Measurements from ENCODE around the gene TANGO2.

TANGO2 gene

GRCh38 chr22:20114506-20115475 lies 93.9 kb downstream of the TANGO2 start:
- peaks cover 8 to 10% of the 10 kb centered on the region in 2 donors for H3K4me1 ChIP-seq (ENCODE audit: control insufficient read depth in 2 of 2, insufficient read depth in 1 of 2, low read depth in 1 of 2, low read length in 2 of 2)
- no peak overlapping the region for H2AK5ac ChIP-seq (ENCODE audit: low read depth, low read length)
- DNase-seq (ENCODE audit: low spot score) = no peak
- H3K27ac ChIP-seq (replicated peaks; ENCODE audit: low read length) = no peak overlapping the region
- no peak overlapping the region for H2AFZ ChIP-seq (ENCODE audit: low read length)
- H3K23ac ChIP-seq (ENCODE audit: low read depth, low read length, poor library complexity) = peak overlapping the region; percentile 83
- H3K4me2 ChIP-seq (ENCODE audit: insufficient read depth, low read length, poor library complexity, severe bottlenecking) = no peak overlapping the region
- H2BK12ac ChIP-seq (ENCODE audit: low read length) = peak overlapping the region; percentile 46
- no peaks in the 10 kb centered on the region for H3K9me3 ChIP-seq (replicated peaks in 1 of 2; ENCODE audit: control insufficient read depth in 2 of 2, insufficient read depth in 1 of 2, low read depth in 1 of 2, low read length in 2 of 2)
- H3K4ac ChIP-seq (ENCODE audit: low read length) = no peak overlapping the region
- H3K79me1 ChIP-seq (ENCODE audit: low read depth, low read length) = peaks cover 31% of the 10 kb centered on the region
- no peaks in the 10 kb centered on the region for H3K27me3 ChIP-seq (ENCODE audit: control insufficient read depth in 3 of 3, insufficient read depth in 3 of 3, low read depth in 1 of 3, low read length in 3 of 3)
- H3K14ac ChIP-seq (ENCODE audit: low read length) = no peak overlapping the region
- no peak overlapping the region for H4K91ac ChIP-seq (ENCODE audit: low read depth, low read length, poor library complexity)
- H2BK120ac ChIP-seq (ENCODE audit: low read depth, low read length) = no peak overlapping the region
- H3K18ac ChIP-seq (ENCODE audit: low read length) = no peak overlapping the region
- H3K36me3 ChIP-seq (replicated peaks in 1 of 2; ENCODE audit: control insufficient read depth in 2 of 2, insufficient read depth in 2 of 2, low read length in 2 of 2) = peaks cover 59 to 78% of the 10 kb centered on the region in 2 donors
- H3K4me3 ChIP-seq (ENCODE audit: low read length in 2 of 2) = peak overlapping the region in 1 of 2 donors; percentile 91
- peak overlapping the region; percentile 75 for H2BK5ac ChIP-seq (ENCODE audit: low read length)
- no peak overlapping the region for H3K9ac ChIP-seq (ENCODE audit: low read depth, low read length, poor library complexity)
- no CpG with 5 or more reads among the region's 36 CpGs for WGBS, 2 donors (ENCODE audit: extremely low coverage in 2 of 2, insufficient read length in 2 of 2, insufficient replicate concordance in 1 of 2)
- no peak overlapping the region for H4K8ac ChIP-seq (ENCODE audit: low read depth, low read length)
- H2BK15ac ChIP-seq (ENCODE audit: low read length) = no peak overlapping the region

GRCh38 chr22:20115691-20116375 lies 94.9 kb downstream of the TANGO2 start, which contains the start of gene RANBP1:
TSS of gene RANBP1 (plus strand) at chr22:20116104. CDS start at chr22:20116185, 81 bp downstream.
- no peak for DNase-seq (ENCODE audit: low spot score)
- peak within 1 kb of the TSS; percentile 87 for H4K91ac ChIP-seq (ENCODE audit: low read depth, low read length, poor library complexity)
- peak within 1 kb of the TSS; percentile 96 for H2AFZ ChIP-seq (ENCODE audit: low read length)
- H3K23ac ChIP-seq (ENCODE audit: low read depth, low read length, poor library complexity) = peak within 1 kb of the TSS; percentile 100
- H3K4ac ChIP-seq (ENCODE audit: low read length) = no peak within 1 kb of the TSS
- H3K4me1 ChIP-seq (ENCODE audit: control insufficient read depth in 2 of 2, insufficient read depth in 1 of 2, low read depth in 1 of 2, low read length in 2 of 2) = peaks cover 8 to 14% of the 10 kb centered on the region in 2 donors
- peak within 1 kb of the TSS; percentile 75 for H3K14ac ChIP-seq (ENCODE audit: low read length)
- H2BK12ac ChIP-seq (ENCODE audit: low read length) = peak within 1 kb of the TSS; percentile 63
- H3K9ac ChIP-seq (ENCODE audit: low read depth, low read length, poor library complexity) = peak within 1 kb of the TSS; percentile 97
- no peak within 1 kb of the TSS for H2BK120ac ChIP-seq (ENCODE audit: low read depth, low read length)
- no CpG with 5 or more reads among the region's 30 CpGs for WGBS, 2 donors (ENCODE audit: extremely low coverage in 2 of 2, insufficient read length in 2 of 2, insufficient replicate concordance in 1 of 2)
- H3K9me3 ChIP-seq (replicated peaks in 1 of 2; ENCODE audit: control insufficient read depth in 2 of 2, insufficient read depth in 1 of 2, low read depth in 1 of 2, low read length in 2 of 2) = no peaks in the 10 kb centered on the region
- peak within 1 kb of the TSS; percentile 19 for H2BK5ac ChIP-seq (ENCODE audit: low read length)
- H2AK5ac ChIP-seq (ENCODE audit: low read depth, low read length) = peak within 1 kb of the TSS; percentile 100
- H3K4me2 ChIP-seq (ENCODE audit: insufficient read depth, low read length, poor library complexity, severe bottlenecking) = peak within 1 kb of the TSS; percentile 71
- peak within 1 kb of the TSS; percentile 98 for H3K18ac ChIP-seq (ENCODE audit: low read length)
- peak within 1 kb of the TSS; percentile 54 for H3K27ac ChIP-seq (replicated peaks; ENCODE audit: low read length)
- peak within 1 kb of the TSS; percentile 62 for H2BK15ac ChIP-seq (ENCODE audit: low read length)
- H4K8ac ChIP-seq (ENCODE audit: low read depth, low read length) = peak within 1 kb of the TSS; percentile 93
- no peaks in the 10 kb centered on the region for H3K27me3 ChIP-seq (ENCODE audit: control insufficient read depth in 3 of 3, insufficient read depth in 3 of 3, low read depth in 1 of 3, low read length in 3 of 3)
- H3K4me3 ChIP-seq (ENCODE audit: low read length in 2 of 2) = peak within 1 kb of the TSS; percentile 91 to 97
- peaks cover 36% of the 10 kb centered on the region for H3K79me1 ChIP-seq (ENCODE audit: low read depth, low read length)
- peaks cover 57 to 78% of the 10 kb centered on the region in 2 donors for H3K36me3 ChIP-seq (replicated peaks in 1 of 2; ENCODE audit: control insufficient read depth in 2 of 2, insufficient read depth in 2 of 2, low read length in 2 of 2)

- peak overlapping the region; percentile 71 for H3K4me2 ChIP-seq (ENCODE audit: insufficient read depth, low read length, poor library complexity, severe bottlenecking)
- no peak for DNase-seq (ENCODE audit: low spot score)
- H3K27me3 ChIP-seq (ENCODE audit: control insufficient read depth in 3 of 3, insufficient read depth in 3 of 3, low read depth in 1 of 3, low read length in 3 of 3) = no peaks in the 10 kb centered on the region
- H2AFZ ChIP-seq (ENCODE audit: low read length) = peak overlapping the region; percentile 96
- H2BK12ac ChIP-seq (ENCODE audit: low read length) = peak overlapping the region; percentile 63
- peaks cover 8 to 14% of the 10 kb centered on the region in 2 donors for H3K4me1 ChIP-seq (ENCODE audit: control insufficient read depth in 2 of 2, insufficient read depth in 1 of 2, low read depth in 1 of 2, low read length in 2 of 2)
- H2BK120ac ChIP-seq (ENCODE audit: low read depth, low read length) = no peak overlapping the region
- H2BK15ac ChIP-seq (ENCODE audit: low read length) = peak overlapping the region; percentile 62
- peaks cover 39% of the 10 kb centered on the region for H3K79me1 ChIP-seq (ENCODE audit: low read depth, low read length)
- H3K4ac ChIP-seq (ENCODE audit: low read length) = no peak overlapping the region
- peaks cover 53 to 78% of the 10 kb centered on the region in 2 donors for H3K36me3 ChIP-seq (replicated peaks in 1 of 2; ENCODE audit: control insufficient read depth in 2 of 2, insufficient read depth in 2 of 2, low read length in 2 of 2)
- H4K91ac ChIP-seq (ENCODE audit: low read depth, low read length, poor library complexity) = peak overlapping the region; percentile 87
- H3K27ac ChIP-seq (replicated peaks; ENCODE audit: low read length) = peak overlapping the region; percentile 54
- H4K8ac ChIP-seq (ENCODE audit: low read depth, low read length) = peak overlapping the region; percentile 93
- peak overlapping the region; percentile 100 for H2AK5ac ChIP-seq (ENCODE audit: low read depth, low read length)
- H2BK5ac ChIP-seq (ENCODE audit: low read length) = peak overlapping the region; percentile 19
- peak overlapping the region; percentile 91 to 97 for H3K4me3 ChIP-seq (ENCODE audit: low read length in 2 of 2)
- peak overlapping the region; percentile 100 for H3K23ac ChIP-seq (ENCODE audit: low read depth, low read length, poor library complexity)
- no peaks in the 10 kb centered on the region for H3K9me3 ChIP-seq (replicated peaks in 1 of 2; ENCODE audit: control insufficient read depth in 2 of 2, insufficient read depth in 1 of 2, low read depth in 1 of 2, low read length in 2 of 2)
- H3K14ac ChIP-seq (ENCODE audit: low read length) = peak overlapping the region; percentile 75
- peak overlapping the region; percentile 97 for H3K9ac ChIP-seq (ENCODE audit: low read depth, low read length, poor library complexity)
- H3K18ac ChIP-seq (ENCODE audit: low read length) = peak overlapping the region; percentile 98
- no CpG with 5 or more reads among the region's 27 CpGs for WGBS, 2 donors (ENCODE audit: extremely low coverage in 2 of 2, insufficient read length in 2 of 2, insufficient replicate concordance in 1 of 2)
Measured at GRCh38 chr22:20116376-20116950, 95.6 kb downstream of the TANGO2 start.
